AG20443 (cell line): ENCODE measurements around the gene SLC35E2B.
A peak's percentile ranks its signal among the peaks of the same experiment; 100 is the strongest.
"Not testable (repeated sequence)": the region's sequence is repeated elsewhere in the genome, so short reads cannot be mapped to it uniquely, and the experiment has no call there.

Source experiments
- DNase-seq: peaks from one replicate; pipeline ENCODE4 v3.0.0; 2012; ENCODE audit warnings: low spot score, mixed read lengths

Gene SLC35E2B

GRCh38 chr1:1638528-1638927 lies 54.1 kb downstream of the SLC35E2B start:
- DNase-seq, result not testable (repeated sequence)

DNA sequence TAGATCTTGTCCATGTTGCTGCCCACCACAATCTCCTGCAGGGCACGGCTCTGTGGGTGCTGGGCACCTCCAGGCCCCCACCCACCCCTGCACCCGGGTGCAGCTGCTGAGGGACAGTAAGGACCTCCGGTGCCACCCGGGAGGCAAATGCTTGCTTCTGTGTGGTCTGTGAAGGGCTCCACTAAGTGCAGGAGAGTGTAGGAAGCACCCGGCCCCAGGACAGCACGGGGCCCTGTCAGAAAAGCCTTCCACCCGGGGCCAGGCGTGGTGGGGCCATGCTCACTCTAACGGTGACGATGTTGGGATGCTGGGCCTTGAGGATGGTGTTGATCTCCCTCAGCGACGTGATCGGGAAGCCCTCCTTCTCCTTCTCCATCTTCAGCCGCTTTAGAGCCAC lies 55.1 kb downstream of the SLC35E2B start:
- DNase-seq, result not testable (repeated sequence)

GRCh38 chr1:1636621-1637478 lies 55.7 kb downstream of the SLC35E2B start:
- not testable (repeated sequence) for DNase-seq

- not testable (repeated sequence) for DNase-seq
These were observed 58.0 kb downstream of the SLC35E2B start for GRCh38 chr1:1634613-1635012.

DNA sequence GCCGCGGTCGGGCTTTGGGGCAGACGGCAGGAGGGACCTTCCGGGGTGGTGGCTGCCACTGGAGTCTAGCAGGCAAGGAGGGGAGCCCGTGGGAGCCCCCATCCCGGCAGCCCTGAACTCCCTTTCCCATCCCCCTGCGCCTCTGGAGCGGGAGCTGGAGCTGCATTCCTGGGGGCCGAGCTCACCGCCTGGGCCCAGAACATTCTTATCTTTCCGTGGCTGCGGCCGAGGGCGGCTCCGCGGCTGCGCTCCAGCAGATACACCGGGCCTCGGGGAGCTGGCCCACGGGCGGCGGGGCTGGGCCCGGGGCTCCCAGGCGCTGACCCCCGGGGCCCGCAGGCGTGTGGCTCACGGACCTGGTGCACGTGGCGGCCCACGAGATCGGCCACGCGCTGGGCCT lies 59.2 kb downstream of the SLC35E2B start:
- not testable (repeated sequence) for DNase-seq

DNA sequence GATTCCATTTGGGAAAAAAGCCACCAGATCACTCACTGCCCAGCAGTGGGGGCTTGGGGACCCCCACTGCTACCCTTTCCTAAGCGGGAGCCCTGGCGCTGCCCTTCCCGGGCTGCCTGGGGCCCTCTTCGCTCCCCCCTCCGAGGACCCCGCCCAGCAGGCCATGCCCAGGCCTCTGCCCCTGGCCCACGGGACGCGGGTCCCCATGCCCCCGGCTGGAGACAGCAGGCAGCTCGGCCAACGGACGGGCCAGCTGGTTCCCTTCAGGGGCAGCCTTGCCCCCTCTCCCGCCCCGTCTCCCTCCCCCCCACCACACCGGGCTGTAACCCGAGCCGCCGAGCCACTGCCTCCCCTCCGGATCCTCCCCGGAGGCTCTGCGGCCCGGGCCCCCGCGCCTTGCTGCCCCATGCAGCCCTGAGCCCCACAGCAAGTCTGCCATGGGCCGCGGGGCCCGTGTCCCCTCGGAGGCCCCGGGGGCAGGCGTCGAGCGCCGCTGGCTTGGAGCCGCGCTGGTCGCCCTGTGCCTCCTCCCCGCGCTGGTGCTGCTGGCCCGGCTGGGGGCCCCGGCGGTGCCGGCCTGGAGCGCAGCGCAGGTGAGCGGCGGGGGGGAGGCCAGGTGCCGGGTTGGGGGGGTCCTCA lies 60.7 kb downstream of the SLC35E2B start, which contains the start of gene MMP23B:
Gene MMP23B, plus strand, starts transcription at position 392 of the 639 bp plus-strand sequence. Its CDS starts 46 bp downstream, at position 438.
- peak; percentile 46 for DNase-seq

DNA sequence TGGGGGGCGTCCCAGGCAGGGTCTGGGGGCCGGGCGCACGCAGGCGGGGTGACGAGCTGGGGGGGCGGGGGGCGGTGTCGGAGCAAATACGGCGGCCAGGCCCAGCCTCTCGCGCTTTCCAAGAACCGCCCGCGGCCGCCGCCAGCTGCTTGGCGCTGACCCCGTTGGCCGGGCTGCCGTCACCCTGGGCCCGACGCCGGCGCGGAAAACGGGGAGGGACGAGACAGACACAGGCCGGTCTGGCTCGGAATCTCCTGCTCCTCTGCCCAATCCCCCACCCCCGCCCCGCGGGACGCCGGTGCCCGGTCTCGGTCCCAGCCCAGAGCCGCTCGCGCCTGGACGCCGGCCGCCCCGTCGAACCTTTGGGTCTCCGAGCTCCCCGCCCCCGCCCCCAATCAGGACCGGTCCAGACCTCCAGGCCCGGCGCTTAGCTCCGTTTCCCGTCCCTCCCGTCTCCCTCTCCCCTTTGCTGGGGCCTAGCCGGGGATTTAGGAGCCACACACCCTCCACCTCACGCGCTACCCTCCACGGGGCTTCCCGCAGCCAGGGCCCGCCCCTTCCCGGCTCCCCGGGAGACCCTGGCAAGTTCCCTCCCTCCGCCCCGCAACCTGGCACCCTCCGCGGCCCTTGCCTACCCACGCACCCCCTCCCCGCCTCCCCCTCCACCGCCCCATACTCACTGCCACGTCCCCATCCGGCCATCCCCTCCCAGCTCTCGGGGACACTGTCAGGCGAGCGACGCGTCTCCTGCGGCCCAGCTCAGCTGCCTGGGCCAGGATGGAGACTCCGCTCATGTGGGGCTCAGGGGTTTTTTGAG lies 61.4 kb downstream of the SLC35E2B start:
- peak; percentile 72 for DNase-seq

- peak; percentile 55 for DNase-seq
These were observed 62.2 kb downstream of the SLC35E2B start for GRCh38 chr1:1630191-1630964.

- no peak for DNase-seq
These were observed 63.0 kb downstream of the SLC35E2B start for GRCh38 chr1:1629430-1630190.

DNA sequence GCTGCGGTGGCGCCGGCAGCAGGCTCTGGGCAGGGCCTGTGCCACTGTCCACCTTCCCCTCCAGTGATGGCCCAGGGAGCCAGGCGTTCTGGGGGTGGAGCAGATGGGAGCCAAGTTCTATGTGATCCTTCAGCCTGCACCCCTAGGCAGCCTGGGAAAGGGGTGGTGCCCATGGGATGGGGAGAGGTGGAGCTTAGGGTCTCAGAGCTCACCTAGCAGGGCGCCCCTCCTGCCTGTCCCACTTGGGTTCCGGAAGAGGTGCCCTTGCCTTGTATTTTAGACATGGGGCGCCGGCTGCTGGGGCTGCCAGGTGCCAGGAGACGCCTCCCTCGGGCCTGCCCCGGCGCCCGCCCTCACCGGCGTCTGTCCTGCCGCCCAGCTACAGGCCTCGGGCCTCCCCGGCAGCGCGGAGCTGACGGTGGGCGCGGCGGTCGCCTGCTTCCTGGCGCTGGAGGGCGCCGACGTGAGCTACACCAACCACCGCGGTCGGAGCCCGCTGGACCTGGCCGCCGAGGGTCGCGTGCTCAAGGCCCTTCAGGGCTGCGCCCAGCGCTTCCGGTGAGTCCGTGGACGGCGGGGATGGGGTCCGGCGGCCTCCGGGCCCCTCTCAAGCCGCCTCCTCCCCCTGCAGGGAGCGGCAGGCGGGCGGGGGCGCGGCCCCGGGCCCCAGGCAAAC lies 63.7 kb downstream of the SLC35E2B start:
- no peak for DNase-seq

GRCh38 chr1:1627829-1628753 lies 64.5 kb downstream of the SLC35E2B start:
- no peak for DNase-seq

GRCh38 chr1:1627261-1627828 lies 65.2 kb downstream of the SLC35E2B start:
- no peak for DNase-seq

DNA sequence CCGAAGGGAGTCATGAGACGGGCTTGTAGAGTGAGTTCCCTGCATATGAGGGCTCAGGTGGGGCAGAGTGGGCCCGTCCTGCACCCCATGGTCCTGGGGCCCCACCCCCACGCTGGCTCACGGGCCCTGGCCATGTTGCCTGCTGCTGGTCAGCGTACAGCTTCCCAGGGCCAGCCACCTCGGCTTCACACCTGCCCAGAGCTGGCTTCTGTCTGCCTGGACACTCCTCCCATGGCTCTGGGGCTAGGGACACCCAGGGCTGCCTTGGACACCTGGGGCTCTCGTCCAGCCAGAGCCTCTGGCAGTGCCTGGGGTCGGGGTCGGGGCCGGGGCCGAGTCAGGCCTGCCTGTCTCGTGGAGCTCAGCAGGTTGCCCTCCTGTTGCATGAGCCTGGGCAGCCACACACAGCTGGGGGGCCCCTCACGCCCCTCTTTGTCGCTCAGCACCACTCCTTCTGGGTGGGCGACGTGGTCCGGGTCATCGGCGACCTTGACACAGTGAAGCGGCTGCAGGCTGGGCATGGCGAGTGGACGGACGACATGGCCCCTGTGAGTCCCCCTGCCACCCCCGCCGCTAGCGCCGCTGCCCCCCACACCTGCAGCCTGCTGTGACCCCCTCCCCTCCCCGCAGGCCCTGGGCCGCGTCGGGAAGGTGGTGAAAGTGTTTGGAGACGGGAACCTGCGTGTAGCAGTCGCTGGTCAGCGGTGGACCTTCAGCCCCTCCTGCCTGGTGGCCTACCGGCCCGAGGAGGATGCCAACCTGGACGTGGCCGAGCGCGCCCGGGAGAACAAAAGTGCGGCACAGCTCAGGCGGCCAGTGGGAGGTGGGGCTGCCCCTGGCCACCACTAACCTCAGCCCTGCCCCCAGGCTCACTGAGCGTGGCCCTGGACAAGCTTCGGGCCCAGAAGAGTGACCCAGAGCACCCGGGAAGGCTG lies 66.1 kb downstream of the SLC35E2B start:
- no peak for DNase-seq

- no peak for DNase-seq
These were observed 66.8 kb downstream of the SLC35E2B start for GRCh38 chr1:1625824-1626206.

- DNase-seq, result no peak
These were observed 67.2 kb downstream of the SLC35E2B start for GRCh38 chr1:1625404-1625775.

- DNase-seq, result no peak
These were observed 67.9 kb downstream of the SLC35E2B start for GRCh38 chr1:1624443-1625403.
